NB4 (cell line): ENCODE data around the gene CCDC92.

ENCODE experiments used
- MYC ChIP-seq: IDR thresholded peaks from 2 replicates; pipeline ENCODE4 v1.6.1; 2011; ENCODE audit warnings: low read depth, low read length
- TF ChIP-seq, protein P1 (sequence below): IDR thresholded peaks from one replicate; pipeline ENCODE4 v1.5.1; 2012; ENCODE audit warnings: low read depth, low read length

DNA sequence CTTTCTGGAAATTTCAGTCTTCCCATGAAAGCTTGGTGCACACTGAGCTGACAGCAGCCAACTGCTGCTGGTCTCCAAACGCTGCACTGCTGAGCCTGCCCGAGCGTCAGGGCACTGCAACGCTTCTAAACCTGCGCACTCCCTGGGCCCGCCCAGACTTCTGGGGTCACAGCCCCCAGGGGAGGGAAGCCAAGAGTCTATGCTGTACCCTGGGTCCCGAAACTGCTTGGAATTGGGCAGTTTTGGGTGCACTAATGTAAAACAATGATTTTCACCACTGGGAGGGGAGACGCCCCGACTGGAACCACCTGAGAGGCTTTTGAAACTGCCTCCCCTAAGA, 32.0 kb downstream of the CCDC92 start:
- TF ChIP-seq, protein P1, sequence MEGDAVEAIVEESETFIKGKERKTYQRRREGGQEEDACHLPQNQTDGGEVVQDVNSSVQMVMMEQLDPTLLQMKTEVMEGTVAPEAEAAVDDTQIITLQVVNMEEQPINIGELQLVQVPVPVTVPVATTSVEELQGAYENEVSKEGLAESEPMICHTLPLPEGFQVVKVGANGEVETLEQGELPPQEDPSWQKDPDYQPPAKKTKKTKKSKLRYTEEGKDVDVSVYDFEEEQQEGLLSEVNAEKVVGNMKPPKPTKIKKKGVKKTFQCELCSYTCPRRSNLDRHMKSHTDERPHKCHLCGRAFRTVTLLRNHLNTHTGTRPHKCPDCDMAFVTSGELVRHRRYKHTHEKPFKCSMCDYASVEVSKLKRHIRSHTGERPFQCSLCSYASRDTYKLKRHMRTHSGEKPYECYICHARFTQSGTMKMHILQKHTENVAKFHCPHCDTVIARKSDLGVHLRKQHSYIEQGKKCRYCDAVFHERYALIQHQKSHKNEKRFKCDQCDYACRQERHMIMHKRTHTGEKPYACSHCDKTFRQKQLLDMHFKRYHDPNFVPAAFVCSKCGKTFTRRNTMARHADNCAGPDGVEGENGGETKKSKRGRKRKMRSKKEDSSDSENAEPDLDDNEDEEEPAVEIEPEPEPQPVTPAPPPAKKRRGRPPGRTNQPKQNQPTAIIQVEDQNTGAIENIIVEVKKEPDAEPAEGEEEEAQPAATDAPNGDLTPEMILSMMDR = no peak
- TF ChIP-seq MYC = no peak
